MM.1S (cell line): ENCODE data around the gene DDIT3.

Source experiments
- DNase-seq: peaks from one replicate; pipeline ENCODE4 v3.0.0-alpha.2; 2015
- H2AFZ ChIP-seq: fragments of 300-600 bp; sonication (generic); 2 replicates; pipeline ENCODE4 v1.6.0; 2016; ENCODE audit warnings: antibody characterized with exemption, low read length
- H3F3A ChIP-seq: fragments of 300-600 bp; sonication (generic); 2 replicates; pipeline ENCODE4 v1.6.1; 2016; ENCODE audit warnings: mild to moderate bottlenecking, antibody characterized with exemption, low read length, moderate library complexity, mixed read lengths; ENCODE audit not compliant: insufficient read depth
- H3K27ac ChIP-seq: fragments of 300-600 bp; sonication (generic); 2 replicates; pipeline ENCODE4 v1.5.1; 2016; ENCODE audit warnings: mild to moderate bottlenecking, low read length
- H3K27me3 ChIP-seq: fragments of 300-600 bp; sonication (generic); replicated peaks from 2 replicates; pipeline ENCODE4 v1.6.0; 2016; ENCODE audit warnings: low read length; ENCODE audit not compliant: insufficient read depth
- H3K36me3 ChIP-seq: fragments of 300-600 bp; sonication (generic); replicated peaks from 2 replicates; pipeline ENCODE4 v1.6.1; 2016; ENCODE audit warnings: mild to moderate bottlenecking, low read length, mixed read lengths; ENCODE audit not compliant: insufficient read depth
- H3K4me1 ChIP-seq: fragments of 300-600 bp; sonication (generic); 2 replicates; pipeline ENCODE4 v1.6.1; 2016; ENCODE audit warnings: low read length, mixed read lengths
- H3K4me2 ChIP-seq: fragments of 300-600 bp; sonication (generic); 2 replicates; pipeline ENCODE4 v1.6.0; 2016; ENCODE audit warnings: low read depth, low read length
- H3K4me3 ChIP-seq: fragments of 300-600 bp; sonication (generic); 2 replicates; pipeline ENCODE4 v1.5.1; 2016; ENCODE audit warnings: low read length, mixed read lengths
- H3K79me2 ChIP-seq: fragments of 300-600 bp; sonication (generic); 2 replicates; pipeline ENCODE4 v1.6.1; 2016; ENCODE audit warnings: mixed run types, low read length, mixed read lengths
- H3K9ac ChIP-seq: fragments of 300-600 bp; sonication (generic); 2 replicates; pipeline ENCODE4 v1.6.1; 2016; ENCODE audit warnings: low read length, mixed read lengths
- H3K9me2 ChIP-seq: fragments of 300-600 bp; sonication (generic); replicated peaks from 2 replicates; pipeline ENCODE4 v1.6.1; 2016; ENCODE audit warnings: mild to moderate bottlenecking, low read length, mixed read lengths; ENCODE audit not compliant: insufficient read depth
- H3K9me3 ChIP-seq: fragments of 300-600 bp; sonication (generic); replicated peaks from 2 replicates; pipeline ENCODE4 v1.6.1; 2016; ENCODE audit warnings: mild to moderate bottlenecking, low read length, mixed read lengths; ENCODE audit not compliant: insufficient read depth
- H4K20me1 ChIP-seq: fragments of 300-600 bp; sonication (generic); 2 replicates; pipeline ENCODE4 v1.6.1; 2016; ENCODE audit warnings: mild to moderate bottlenecking, low read length, moderate library complexity, mixed read lengths; ENCODE audit not compliant: insufficient read depth
- CTCF ChIP-seq: fragments of 300-600 bp; sonication (generic); IDR thresholded peaks from 2 replicates; pipeline ENCODE4 v1.5.1; 2016; ENCODE audit warnings: antibody characterized with exemption, low read length, mixed read lengths
- EZH2 ChIP-seq: fragments of 300-600 bp; sonication (generic); optimal IDR thresholded peaks from 2 replicates; pipeline ENCODE3; 2017; ENCODE audit warnings: low read depth, mild to moderate bottlenecking, antibody characterized with exemption, low read length, mixed read lengths
- EZH2phosphoT487 ChIP-seq: fragments of 300-600 bp; sonication (generic); IDR thresholded peaks from 2 replicates; pipeline ENCODE4 v1.6.1; 2018; ENCODE audit warnings: antibody characterized with exemption, low read length

Gene DDIT3

GRCh38 chr12:57467212-57467874 lies 53.0 kb downstream of the DDIT3 start:
- TF ChIP-seq EZH2 (no peak), CTCF (no peak), EZH2phosphoT487 (no peak)
- no peak overlapping the region for H3K27ac ChIP-seq
- no peak for DNase-seq
- H2AFZ ChIP-seq = no peak overlapping the region
- no peaks in the 10 kb centered on the region for H3K79me2 ChIP-seq
- H3K4me1 ChIP-seq = 0 out of 2 replicates have a peak, but pooled peaks cover 5% of the 10 kb centered on the region
- H3K9ac ChIP-seq = no peak overlapping the region
- peaks cover 3% of the 10 kb centered on the region for H3F3A ChIP-seq
- peaks cover 41% of the 10 kb centered on the region for H3K27me3 ChIP-seq
- H4K20me1 ChIP-seq = no peaks in the 10 kb centered on the region
- H3K9me2 ChIP-seq = no peaks in the 10 kb centered on the region
- H3K36me3 ChIP-seq = no peaks in the 10 kb centered on the region
- H3K9me3 ChIP-seq = no peaks in the 10 kb centered on the region
- H3K4me2 ChIP-seq = no peak overlapping the region
- no peak overlapping the region for H3K4me3 ChIP-seq
